ENCODE results near the gene TCERG1.

The TCERG1 gene

GRCh38 chr5:146475190-146475780, 28.2 kb downstream of the TCERG1 start:
- H3K4me1 Mint-ChIP-seq: peaks cover 14 to 25% of the 10 kb centered on the region in 2 donors
- DNase-seq (no peak), ATAC-seq (replicated peaks) (no peak)
- H3K4me3 Mint-ChIP-seq: no peak overlapping the region
- H3K27ac Mint-ChIP-seq: no peak overlapping the region
- no peaks in the 10 kb centered on the region for H3K27me3 Mint-ChIP-seq
- peaks cover 42 to 65% of the 10 kb centered on the region in 2 donors for H3K36me3 Mint-ChIP-seq
- peaks cover 8 to 13% of the 10 kb centered on the region in 2 donors for H3K9me3 Mint-ChIP-seq

DNA sequence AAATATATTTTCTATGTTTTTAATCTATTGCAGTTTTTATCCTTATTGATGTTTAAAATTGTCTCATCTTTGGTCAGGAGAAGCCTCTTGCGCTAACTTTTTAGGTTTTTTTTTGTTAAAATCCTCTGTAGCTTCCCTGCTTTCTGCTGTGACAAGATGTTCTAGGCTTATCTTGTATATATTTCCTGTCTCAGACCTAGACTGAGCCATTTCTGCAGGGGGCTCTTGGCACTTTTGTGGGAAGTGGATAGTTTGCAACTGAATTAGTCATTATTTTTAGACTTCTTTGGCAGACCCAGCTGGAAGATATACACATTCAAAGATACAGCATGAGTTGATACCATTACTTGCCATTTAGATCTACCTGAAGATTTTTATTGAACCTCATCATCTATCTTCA, 28.8 kb downstream of the TCERG1 start:
- Mint-ChIP-seq H3K4me1 (peaks cover 14 to 25% of the 10 kb centered on the region in 2 donors), H3K36me3 (peaks cover 42 to 62% of the 10 kb centered on the region in 2 donors), H3K9me3 (peaks cover 8 to 13% of the 10 kb centered on the region in 2 donors), H3K4me3 (no peak overlapping the region), H3K27me3 (no peaks in the 10 kb centered on the region), H3K27ac (no peak overlapping the region)
- DNase-seq: no peak
- ATAC-seq (replicated peaks): no peak

DNA sequence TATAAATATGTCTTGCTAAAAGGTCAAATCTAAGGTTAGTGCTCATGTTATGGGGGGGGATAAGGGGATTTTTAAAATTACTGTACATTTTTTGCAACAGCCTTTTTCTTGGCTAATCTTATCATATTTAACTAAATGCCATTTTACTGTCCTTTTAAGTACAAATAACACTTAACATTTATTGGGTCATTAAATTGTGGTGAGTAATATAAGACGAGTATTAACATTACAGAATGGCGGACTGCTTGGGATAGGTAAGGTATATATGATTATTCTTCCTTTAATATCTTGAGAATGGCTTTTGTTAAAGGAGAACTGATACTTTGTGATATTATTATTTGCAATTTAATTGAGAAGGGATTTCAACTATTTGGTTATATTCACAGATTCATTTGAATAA, 35.6 kb downstream of the TCERG1 start:
- H3K27ac Mint-ChIP-seq: no peak overlapping the region
- peaks cover 25 to 42% of the 10 kb centered on the region in 2 donors for H3K36me3 Mint-ChIP-seq
- H3K9me3 Mint-ChIP-seq: no peaks in the 10 kb centered on the region
- ATAC-seq (replicated peaks): no peak
- H3K27me3 Mint-ChIP-seq: no peaks in the 10 kb centered on the region
- H3K4me3 Mint-ChIP-seq: no peak overlapping the region
- DNase-seq: no peak
- H3K4me1 Mint-ChIP-seq: peaks cover 0 to 2% of the 10 kb centered on the region in 2 donors

DNA sequence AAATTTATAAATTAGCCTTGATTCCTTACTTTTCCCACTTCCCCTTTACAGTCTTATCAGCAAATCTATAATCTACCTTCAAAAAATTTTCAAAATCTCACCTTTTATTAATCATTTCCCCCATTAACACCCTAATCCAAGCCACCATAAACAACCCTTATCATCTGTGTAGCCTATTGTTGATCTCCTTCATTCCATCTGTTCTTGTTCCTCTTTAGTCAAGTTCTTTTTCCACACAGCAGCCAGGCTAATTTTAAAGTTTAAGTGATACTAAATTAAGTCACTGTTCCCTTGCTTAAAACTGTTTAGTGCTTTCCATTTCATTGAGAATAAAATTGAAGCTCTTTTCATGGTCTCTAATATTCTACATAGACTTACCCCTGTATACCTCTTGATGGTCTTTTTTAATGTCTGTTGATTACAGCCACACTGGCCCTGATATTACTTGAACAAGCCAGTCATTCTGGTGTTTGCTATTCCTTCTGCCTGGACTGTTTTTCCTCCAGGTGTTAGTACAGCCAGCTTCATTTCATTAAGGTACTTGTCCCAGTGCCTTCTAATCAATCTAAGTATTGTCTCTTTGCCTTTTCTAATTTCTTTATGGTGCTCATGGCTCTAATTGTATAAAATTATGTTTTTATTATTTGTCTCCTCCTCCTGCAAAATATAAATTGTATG, 37.7 kb downstream of the TCERG1 start:
- H3K4me3 Mint-ChIP-seq: no peak overlapping the region
- no peak for DNase-seq
- peaks cover 33 to 51% of the 10 kb centered on the region in 2 donors for H3K36me3 Mint-ChIP-seq
- no peak for ATAC-seq (replicated peaks)
- H3K27me3 Mint-ChIP-seq: no peaks in the 10 kb centered on the region
- H3K4me1 Mint-ChIP-seq: no peaks in the 10 kb centered on the region
- no peaks in the 10 kb centered on the region for H3K9me3 Mint-ChIP-seq
- H3K27ac Mint-ChIP-seq: no peak overlapping the region

- no peak for DNase-seq
- no peak overlapping the region for H3K4me3 Mint-ChIP-seq
- no peak for ATAC-seq (replicated peaks)
- H3K27me3 Mint-ChIP-seq: no peaks in the 10 kb centered on the region
- no peaks in the 10 kb centered on the region for H3K9me3 Mint-ChIP-seq
- H3K36me3 Mint-ChIP-seq: peaks cover 30 to 57% of the 10 kb centered on the region in 2 donors
- no peak overlapping the region for H3K27ac Mint-ChIP-seq
- H3K4me1 Mint-ChIP-seq: no peaks in the 10 kb centered on the region
Measured at GRCh38 chr5:146490089-146490843, 43.1 kb downstream of the TCERG1 start.

DNA sequence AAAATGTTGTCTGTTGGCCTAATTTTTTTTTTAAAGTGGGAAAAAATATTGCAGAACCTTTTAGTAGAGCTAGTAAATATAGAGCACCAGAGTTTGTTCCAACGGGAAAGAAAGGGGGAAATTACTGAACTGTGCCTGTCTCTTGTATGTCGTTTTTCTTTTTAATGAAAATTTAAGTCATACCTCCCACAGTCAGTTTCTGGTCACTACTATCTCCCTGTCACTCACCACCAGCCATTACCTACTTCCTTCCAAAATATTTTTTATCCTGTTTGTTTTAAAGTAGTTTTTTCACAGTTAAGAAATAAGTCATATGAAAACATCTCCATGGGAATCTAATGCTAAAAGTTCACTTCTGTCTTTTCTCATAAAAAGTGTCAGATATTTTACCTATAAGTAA, 47.5 kb downstream of the TCERG1 start:
- Mint-ChIP-seq H3K4me3 (no peak overlapping the region), H3K27me3 (no peaks in the 10 kb centered on the region), H3K36me3 (peaks cover 23 to 54% of the 10 kb centered on the region in 2 donors), H3K4me1 (no peaks in the 10 kb centered on the region), H3K9me3 (no peaks in the 10 kb centered on the region), H3K27ac (no peak overlapping the region)
- no peak for DNase-seq
- ATAC-seq (replicated peaks): no peak

DNA sequence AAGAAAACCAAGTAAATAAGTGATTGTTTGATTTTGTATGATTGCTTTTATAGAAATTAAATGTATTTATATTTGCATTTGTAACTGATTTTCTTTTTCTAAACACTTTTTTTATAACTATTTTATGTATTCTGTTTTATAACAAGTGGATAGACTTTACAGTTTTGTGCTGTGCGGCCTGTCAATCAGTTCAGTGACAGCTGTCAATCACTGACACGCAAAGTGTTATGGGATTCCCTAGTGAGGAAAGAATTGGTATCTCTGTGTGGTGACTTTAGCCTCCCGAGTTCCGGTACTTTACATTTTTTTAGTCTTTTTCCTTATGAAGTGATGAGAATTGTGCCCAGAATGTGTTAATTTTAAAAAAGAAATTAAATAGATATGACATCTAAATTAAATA, 52.5 kb downstream of the TCERG1 start:
- no peak overlapping the region for H3K4me3 Mint-ChIP-seq
- H3K27ac Mint-ChIP-seq: no peak overlapping the region
- peaks cover 27 to 40% of the 10 kb centered on the region in 2 donors for H3K36me3 Mint-ChIP-seq
- no peak for DNase-seq
- ATAC-seq (replicated peaks): no peak
- no peaks in the 10 kb centered on the region for H3K9me3 Mint-ChIP-seq
- H3K4me1 Mint-ChIP-seq: no peaks in the 10 kb centered on the region
- no peaks in the 10 kb centered on the region for H3K27me3 Mint-ChIP-seq

DNA sequence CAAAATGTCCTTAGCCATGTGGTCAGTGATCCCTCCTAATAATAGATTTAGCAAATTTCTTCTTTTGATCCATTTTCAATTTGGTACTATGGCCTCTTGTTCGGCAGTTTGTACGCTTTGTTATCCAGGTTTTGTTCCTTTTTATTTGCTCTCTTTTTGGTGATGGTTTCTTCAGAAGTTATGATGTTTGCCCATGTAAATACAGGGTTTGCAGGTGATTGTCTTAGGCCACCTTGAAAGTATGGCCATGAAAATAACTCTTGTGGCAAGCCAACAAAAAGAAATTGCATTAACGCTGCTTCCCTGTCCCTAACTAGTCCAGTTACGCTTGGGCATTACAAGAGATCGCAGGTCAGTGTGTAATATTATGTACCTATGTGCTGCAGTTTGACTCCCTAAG, 60.3 kb downstream of the TCERG1 start:
- H3K4me1 Mint-ChIP-seq: no peaks in the 10 kb centered on the region
- no peak overlapping the region for H3K4me3 Mint-ChIP-seq
- no peak overlapping the region for H3K27ac Mint-ChIP-seq
- H3K27me3 Mint-ChIP-seq: no peaks in the 10 kb centered on the region
- no peaks in the 10 kb centered on the region for H3K9me3 Mint-ChIP-seq
- DNase-seq (no peak), ATAC-seq (replicated peaks) (no peak)
- H3K36me3 Mint-ChIP-seq: peaks cover 31 to 48% of the 10 kb centered on the region in 2 donors

DNA sequence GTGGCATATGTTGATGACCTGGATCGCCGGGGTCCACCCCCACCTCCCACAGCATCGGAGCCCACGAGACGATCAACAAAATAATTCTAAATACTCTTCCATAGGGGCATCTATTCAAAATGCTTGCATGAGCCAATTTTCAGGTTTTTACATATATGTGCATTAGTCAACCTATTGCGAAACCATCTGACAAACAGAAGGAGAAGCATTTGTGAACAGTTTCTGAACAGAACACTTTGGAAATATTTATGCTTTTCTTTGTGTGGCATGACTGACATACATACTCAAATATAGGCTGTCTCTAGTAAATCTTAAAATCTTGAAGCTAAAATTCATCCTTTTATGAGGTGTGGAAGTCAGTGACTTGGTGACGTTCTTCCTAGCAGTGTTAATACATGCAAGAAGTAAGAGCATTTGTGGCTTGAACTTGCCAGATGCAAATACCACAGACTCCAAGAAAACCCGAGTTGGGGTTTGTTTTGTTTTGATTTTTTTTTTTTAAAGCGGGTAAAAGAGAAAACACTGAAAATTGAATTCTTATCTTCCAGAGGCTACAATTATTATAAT, 63.5 kb downstream of the TCERG1 start:
- Mint-ChIP-seq H3K27me3 (no peaks in the 10 kb centered on the region), H3K36me3 (peaks cover 27 to 36% of the 10 kb centered on the region in 2 donors), H3K9me3 (no peaks in the 10 kb centered on the region), H3K4me3 (no peak overlapping the region), H3K4me1 (peaks cover 0 to 2% of the 10 kb centered on the region in 2 donors), H3K27ac (no peak overlapping the region)
- no peak for ATAC-seq (replicated peaks)
- no peak for DNase-seq

DNA sequence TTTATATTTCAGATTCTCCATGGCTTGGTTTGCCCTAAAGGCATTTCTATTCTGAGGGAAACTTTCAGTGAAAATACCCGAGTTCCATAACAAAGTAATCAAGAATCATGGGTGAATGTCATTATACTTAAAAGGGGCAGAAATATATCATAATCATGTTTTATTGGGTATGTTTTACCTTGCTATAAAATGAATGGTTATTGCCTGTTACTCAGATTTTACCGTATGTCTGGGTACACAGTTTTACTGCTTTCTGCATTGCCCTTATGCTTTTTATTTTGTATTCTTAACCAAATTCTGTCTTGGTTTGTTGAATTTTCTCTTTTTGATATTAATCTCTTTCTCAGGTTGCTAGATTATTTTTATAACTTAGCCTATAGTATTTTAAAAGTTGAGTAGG, 66.3 kb downstream of the TCERG1 start:
- no peaks in the 10 kb centered on the region for H3K9me3 Mint-ChIP-seq
- ATAC-seq (replicated peaks): no peak
- H3K4me3 Mint-ChIP-seq: no peak overlapping the region
- DNase-seq: no peak
- H3K27ac Mint-ChIP-seq: no peak overlapping the region
- no peaks in the 10 kb centered on the region for H3K27me3 Mint-ChIP-seq
- peaks cover 17 to 23% of the 10 kb centered on the region in 2 donors for H3K36me3 Mint-ChIP-seq
- H3K4me1 Mint-ChIP-seq: peaks cover 0 to 2% of the 10 kb centered on the region in 2 donors

DNA sequence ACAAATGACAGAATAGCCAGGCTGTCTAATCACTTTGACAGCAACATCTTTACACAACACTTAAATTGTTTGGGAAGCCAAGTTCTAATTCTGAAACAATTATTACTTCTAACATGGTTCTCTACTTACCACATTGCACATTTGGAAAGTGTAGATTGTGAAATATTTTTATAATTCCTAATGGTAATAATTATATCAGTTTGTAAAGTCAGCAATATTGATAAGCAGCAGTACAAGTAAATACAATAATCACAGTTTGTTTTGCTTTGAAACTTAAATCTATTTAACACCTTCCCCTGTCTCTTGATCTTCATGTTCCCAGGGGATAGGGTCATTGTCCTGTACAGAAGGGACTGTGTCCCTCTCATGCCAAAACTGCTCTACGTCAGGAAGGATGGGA, 67.4 kb downstream of the TCERG1 start:
- DNase-seq (no peak), ATAC-seq (replicated peaks) (no peak)
- Mint-ChIP-seq H3K27me3 (no peaks in the 10 kb centered on the region), H3K4me1 (peaks cover 0 to 2% of the 10 kb centered on the region in 2 donors), H3K4me3 (no peak overlapping the region), H3K9me3 (no peaks in the 10 kb centered on the region), H3K36me3 (peaks cover 17 to 18% of the 10 kb centered on the region in 2 donors), H3K27ac (no peak overlapping the region)

DNA sequence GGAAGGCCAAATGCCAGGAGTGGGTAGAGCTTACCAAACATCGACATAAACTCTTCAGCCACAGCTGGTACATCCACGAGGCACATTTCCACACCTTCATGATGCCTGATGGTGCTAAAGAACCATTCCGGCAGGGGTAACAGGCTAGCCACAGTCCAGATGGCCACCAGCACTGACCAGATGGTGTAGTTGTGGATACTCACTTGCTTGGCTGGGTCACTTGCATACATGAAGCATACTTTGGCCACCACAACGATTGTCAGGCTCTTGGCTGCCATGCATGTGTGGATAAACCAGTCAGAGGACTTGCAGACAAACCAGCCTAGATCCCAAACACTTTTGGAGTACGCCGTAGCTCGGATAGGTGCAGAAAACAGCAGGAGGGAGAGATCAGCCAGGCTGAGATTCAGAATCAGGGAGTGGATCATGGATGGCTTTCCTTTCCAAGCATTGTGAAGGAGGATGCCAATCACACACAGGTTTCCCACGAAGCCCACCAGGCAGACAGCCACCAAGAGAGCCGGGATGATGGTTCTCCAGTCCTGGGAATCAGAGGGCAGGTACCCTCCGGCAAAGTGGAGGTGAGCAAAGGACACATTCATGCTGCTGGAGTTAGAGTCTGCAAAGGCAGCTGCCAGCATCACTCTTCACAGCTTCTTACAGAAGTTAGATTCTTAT, 68.5 kb downstream of the TCERG1 start:
- H3K27ac Mint-ChIP-seq: no peak overlapping the region
- peaks cover 0 to 2% of the 10 kb centered on the region in 2 donors for H3K4me1 Mint-ChIP-seq
- no peaks in the 10 kb centered on the region for H3K27me3 Mint-ChIP-seq
- peaks cover 12 to 14% of the 10 kb centered on the region in 2 donors for H3K36me3 Mint-ChIP-seq
- DNase-seq (no peak), ATAC-seq (replicated peaks) (no peak)
- no peak overlapping the region for H3K4me3 Mint-ChIP-seq
- no peaks in the 10 kb centered on the region for H3K9me3 Mint-ChIP-seq

DNA sequence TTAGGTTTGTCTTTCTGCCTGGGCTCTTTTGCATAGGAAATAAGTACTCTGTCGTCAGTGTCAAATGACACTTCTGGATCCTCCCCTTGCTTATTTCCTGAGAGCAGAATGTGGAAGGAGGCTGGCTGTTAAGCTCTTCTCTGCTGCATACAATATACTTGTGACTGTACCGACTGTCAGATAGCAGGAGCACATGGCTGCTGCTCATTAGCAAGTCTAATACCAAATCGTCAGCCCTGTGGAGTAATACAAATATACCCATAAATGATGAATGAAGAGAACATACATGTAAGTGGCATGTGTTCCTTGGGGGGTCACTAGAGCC, 69.0 kb downstream of the TCERG1 start, which contains the start of gene GPR151:
Gene GPR151, minus strand, starts transcription at position 40 of the 325 bp plus-strand sequence. CDS start 77 bp downstream, outside the sequence.
- Mint-ChIP-seq H3K27me3 (no peaks in the 10 kb centered on the region), H3K4me1 (peaks cover 0 to 2% of the 10 kb centered on the region in 2 donors), H3K36me3 (peaks cover 10% of the 10 kb centered on the region in 2 donors), H3K27ac (no peak within 1 kb of the TSS), H3K9me3 (no peaks in the 10 kb centered on the region), H3K4me3 (no peak within 1 kb of the TSS)
- no peak for ATAC-seq (replicated peaks)
- DNase-seq: no peak

- H3K36me3 Mint-ChIP-seq: peaks cover 5% of the 10 kb centered on the region in 2 donors
- no peaks in the 10 kb centered on the region for H3K9me3 Mint-ChIP-seq
- peaks cover 0 to 2% of the 10 kb centered on the region in 2 donors for H3K4me1 Mint-ChIP-seq
- DNase-seq (no peak), ATAC-seq (replicated peaks) (no peak)
- peaks cover 6 to 10% of the 10 kb centered on the region in 2 donors for H3K27me3 Mint-ChIP-seq
- H3K4me3 Mint-ChIP-seq: no peak overlapping the region
- H3K27ac Mint-ChIP-seq: no peak overlapping the region
Measured at GRCh38 chr5:146519554-146519953, 72.4 kb downstream of the TCERG1 start.

All from stimulated activated naive B cell treated with anti-CD40 and anti-IgM and Interleukin-4, amounts not matched to agents 10 μg/mL and 1 μg/mL and 100 μg/mL, for 72 hours (primary cell).